HL-60 (cell line): ENCODE results near the gene TEX22.

Experiments used
- DNase-seq, 2 experiments: peaks; one replicate each; pipeline ENCODE4 v3.0.0-alpha.2; 2010 to 2020; ENCODE audit warnings: low read depth in 1 of 2, low spot score in 1 of 2
- H3K27ac ChIP-seq: fragments of 250-450 bp; sonication (Bioruptor Pico); replicated peaks from 2 replicates; pipeline ENCODE4 v1.5.1; 2020; ENCODE audit warnings: mild to moderate bottlenecking, moderate library complexity
- H3K27me3 ChIP-seq: fragments of 250-450 bp; sonication (Bioruptor Pico); 2 replicates; pipeline ENCODE4 v1.5.1; 2021; ENCODE audit warnings: mild to moderate bottlenecking, moderate library complexity; ENCODE audit not compliant: insufficient read depth, poor library complexity, severe bottlenecking
- H3K4me3 ChIP-seq: replicated peaks from 2 replicates; pipeline ENCODE4 v1.5.1; 2011; ENCODE audit warnings: mild to moderate bottlenecking, control low read depth, low read length; ENCODE audit not compliant: insufficient read depth
- GABPA ChIP-seq: IDR thresholded peaks from 2 replicates; pipeline ENCODE4 v1.6.1; 2012; ENCODE audit warnings: low read depth
- POLR2AphosphoS5 ChIP-seq: IDR thresholded peaks from 2 replicates; pipeline ENCODE4 v1.6.1; 2012; ENCODE audit warnings: low read depth
- REST ChIP-seq: IDR thresholded peaks from 2 replicates; pipeline ENCODE4 v1.6.1; 2012; ENCODE audit warnings: low read depth; ENCODE audit not compliant: insufficient replicate concordance
- SPI1 ChIP-seq: IDR thresholded peaks from 2 replicates; pipeline ENCODE4 v1.6.1; 2012; ENCODE audit warnings: low read depth, mild to moderate bottlenecking, borderline replicate concordance
- TF ChIP-seq, protein P1 (sequence below): IDR thresholded peaks from one replicate; pipeline ENCODE4 v1.5.1; 2011; ENCODE audit warnings: low read length, control low read depth, inconsistent platforms; ENCODE audit not compliant: insufficient read depth

The TEX22 gene

DNA sequence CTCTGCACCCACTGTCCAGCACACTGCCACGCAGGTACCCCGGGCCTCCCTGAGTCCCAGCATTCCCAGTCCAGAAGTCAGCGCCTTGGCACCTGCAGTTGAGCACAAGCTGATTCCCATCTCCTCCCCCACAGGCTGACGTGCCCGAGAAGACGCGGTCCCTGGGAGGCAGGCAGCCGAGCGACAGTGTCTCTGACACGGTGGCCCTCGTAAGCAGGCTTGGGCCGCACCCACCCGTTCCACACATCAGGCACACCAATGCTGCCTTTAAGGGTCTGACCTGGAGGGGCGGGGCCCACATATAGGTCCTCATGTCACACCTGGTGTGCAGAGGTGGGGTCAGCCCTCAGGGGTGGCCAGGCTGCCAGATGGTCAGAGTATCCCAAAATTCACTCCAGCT lies 18.4 kb upstream of the TEX22 start:
- no peak for DNase-seq

DNA sequence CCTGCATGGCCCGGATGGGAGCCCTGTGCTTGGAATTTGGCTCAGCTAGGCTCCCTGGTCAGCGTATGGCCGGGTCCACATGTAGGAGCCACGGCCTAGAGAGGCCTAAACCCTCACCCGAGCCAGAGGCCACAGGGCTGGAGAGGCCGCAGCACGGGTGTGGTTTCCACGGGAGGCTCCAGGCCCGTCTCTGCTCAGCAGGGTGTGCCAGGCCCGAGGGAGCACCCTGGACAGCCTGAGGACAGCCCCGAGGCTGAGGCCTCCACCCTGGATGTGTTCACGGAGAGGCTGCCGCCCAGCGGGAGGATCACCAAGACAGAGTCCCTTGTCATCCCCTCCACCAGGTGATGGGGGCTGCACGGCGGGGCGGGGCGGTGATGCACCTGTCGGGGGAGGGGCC lies 17.6 kb upstream of the TEX22 start:
- no peak overlapping the region for H3K27ac ChIP-seq
- no peaks in the 10 kb centered on the region for H3K27me3 ChIP-seq
- TF ChIP-seq REST (no peak), POLR2AphosphoS5 (no peak), GABPA (no peak), SPI1 (no peak)
- TF ChIP-seq, protein P1, sequence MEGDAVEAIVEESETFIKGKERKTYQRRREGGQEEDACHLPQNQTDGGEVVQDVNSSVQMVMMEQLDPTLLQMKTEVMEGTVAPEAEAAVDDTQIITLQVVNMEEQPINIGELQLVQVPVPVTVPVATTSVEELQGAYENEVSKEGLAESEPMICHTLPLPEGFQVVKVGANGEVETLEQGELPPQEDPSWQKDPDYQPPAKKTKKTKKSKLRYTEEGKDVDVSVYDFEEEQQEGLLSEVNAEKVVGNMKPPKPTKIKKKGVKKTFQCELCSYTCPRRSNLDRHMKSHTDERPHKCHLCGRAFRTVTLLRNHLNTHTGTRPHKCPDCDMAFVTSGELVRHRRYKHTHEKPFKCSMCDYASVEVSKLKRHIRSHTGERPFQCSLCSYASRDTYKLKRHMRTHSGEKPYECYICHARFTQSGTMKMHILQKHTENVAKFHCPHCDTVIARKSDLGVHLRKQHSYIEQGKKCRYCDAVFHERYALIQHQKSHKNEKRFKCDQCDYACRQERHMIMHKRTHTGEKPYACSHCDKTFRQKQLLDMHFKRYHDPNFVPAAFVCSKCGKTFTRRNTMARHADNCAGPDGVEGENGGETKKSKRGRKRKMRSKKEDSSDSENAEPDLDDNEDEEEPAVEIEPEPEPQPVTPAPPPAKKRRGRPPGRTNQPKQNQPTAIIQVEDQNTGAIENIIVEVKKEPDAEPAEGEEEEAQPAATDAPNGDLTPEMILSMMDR = no peak
- no peak overlapping the region for H3K4me3 ChIP-seq
- no peak for DNase-seq

More for the DNA sequence above, 18.4 kb upstream of the TEX22 start:
- Histone ChIP-seq H3K27me3 (no peaks in the 10 kb centered on the region), H3K27ac (no peak overlapping the region), H3K4me3 (no peak overlapping the region)
- TF ChIP-seq POLR2AphosphoS5 (no peak), GABPA (no peak), SPI1 (no peak), REST (no peak)
- TF ChIP-seq, protein P1 = no peak

DNA sequence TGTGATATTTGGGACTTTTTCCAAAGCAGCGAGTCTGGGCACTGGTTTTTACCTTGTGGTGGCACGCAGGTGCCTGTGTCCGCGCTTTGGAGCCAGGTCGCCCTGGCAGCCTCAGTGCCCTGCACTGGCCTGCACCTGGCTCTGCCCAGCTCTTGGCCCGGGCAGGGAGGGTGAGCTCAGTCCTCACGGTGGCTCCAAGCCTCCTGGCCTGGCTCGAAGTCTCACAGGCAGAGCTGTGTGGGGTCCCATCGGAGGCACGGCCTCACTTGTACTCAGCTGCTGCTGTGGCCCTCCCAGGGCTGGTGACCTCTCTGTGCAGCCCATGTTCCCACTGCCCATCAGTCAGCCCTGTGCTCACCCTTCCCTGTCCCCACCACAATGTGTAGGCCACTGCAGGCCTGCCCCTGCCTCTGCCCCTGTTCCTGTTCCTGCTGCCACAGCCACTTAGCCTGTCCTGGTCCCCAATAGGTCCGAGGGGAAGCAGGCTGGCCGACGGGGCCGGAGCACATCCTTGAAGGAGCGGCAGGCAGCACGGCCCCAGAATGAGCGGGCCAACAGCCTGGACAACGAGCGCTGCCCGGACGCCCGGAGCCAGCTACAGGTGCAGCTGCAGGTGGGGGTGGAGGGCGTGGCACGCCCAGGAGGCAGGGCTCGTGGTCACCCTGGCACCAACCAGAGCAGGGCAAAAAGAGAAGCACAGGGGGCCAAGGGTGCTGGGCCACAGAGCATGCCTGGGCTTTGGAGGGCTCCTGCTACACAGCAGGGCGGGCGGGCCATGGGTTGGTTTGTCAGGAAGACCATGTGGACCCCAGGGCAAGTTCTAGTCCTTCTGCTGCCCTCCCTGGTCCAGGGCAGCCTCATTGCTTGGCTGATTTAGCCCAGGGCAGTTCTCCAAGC lies 16.6 kb upstream of the TEX22 start:
- H3K4me3 ChIP-seq = no peak overlapping the region
- DNase-seq = no peak
- TF ChIP-seq REST = no peak
- no peak for TF ChIP-seq SPI1
- TF ChIP-seq, protein P1 = no peak
- no peak for TF ChIP-seq GABPA
- TF ChIP-seq POLR2AphosphoS5 = no peak
- H3K27me3 ChIP-seq = no peaks in the 10 kb centered on the region
- no peak overlapping the region for H3K27ac ChIP-seq
